ENCODE results near the gene INO80B. TPM values are rescaled to one million over a fixed set of nuclear protein-coding genes. Genes with fewer than 3 reads are reported as not detected.
A peak's percentile ranks its signal among the peaks of the same experiment; 100 is the strongest.

The INO80B gene
- polyA plus RNA-seq, 1 donor (not counting 4 experiments of a cell fraction or from before 2014, with no cell fraction given) = 18.8 TPM

- Histone ChIP-seq H3K9me1 (ENCODE audit: control insufficient read depth, extremely low read depth, insufficient read depth, low read length) (no peaks in the 10 kb centered on the region), H3K27me3 (ENCODE audit: control insufficient read depth, extremely low read depth, insufficient read depth, low read length) (peaks cover 19% of the 10 kb centered on the region), H3K4me1 (ENCODE audit: control insufficient read depth, extremely low read depth, insufficient read depth, low read length) (peaks cover 33% of the 10 kb centered on the region), H3K9me3 (ENCODE audit: control insufficient read depth, low read depth, low read length) (no peaks in the 10 kb centered on the region), H3K4me3 (ENCODE audit: control insufficient read depth in 2 of 3, extremely low read depth in 1 of 3, insufficient read depth in 2 of 3, low read depth in 1 of 3, low read length in 3 of 3) (no peak overlapping the region), H4K20me1 (ENCODE audit: control insufficient read depth, extremely low read depth, insufficient read depth, low read length) (no peaks in the 10 kb centered on the region), H3K36me3 (ENCODE audit: control insufficient read depth in 2 of 2, extremely low read depth in 1 of 2, insufficient read depth in 2 of 2, low read length in 2 of 2) (peaks cover 9 to 10% of the 10 kb centered on the region in 2 experiments), H3K4me2 (ENCODE audit: control insufficient read depth, extremely low read depth, insufficient read depth, low read depth, low read length) (no peak overlapping the region), H3K27ac (ENCODE audit: control insufficient read depth, insufficient read depth, low read length) (no peak overlapping the region), H3K79me2 (ENCODE audit: control insufficient read depth, insufficient read depth, low read length) (peaks cover 16% of the 10 kb centered on the region), H3K9ac (ENCODE audit: control insufficient read depth, extremely low read depth, insufficient read depth, low read length) (no peak overlapping the region), H2AFZ (ENCODE audit: control insufficient read depth, low read length) (no peak overlapping the region)
- no peak for TF ChIP-seq CTCF (optimal IDR thresholded peaks at IDR 0.05 in 1 of 3, IDR thresholded peaks at IDR 0.05 in 1 of 3, conservative IDR thresholded peaks at IDR 0.05 in 1 of 3; ENCODE audit: extremely low read depth in 1 of 3, insufficient read depth in 2 of 3, low read length in 3 of 3)
- TF ChIP-seq EZH2 (IDR thresholded peaks at IDR 0.05; ENCODE audit: low read length) = no peak
- no peak for DNase-seq (ENCODE audit: low read depth, low spot score)
- FAIRE-seq = no peak
- dilution Hi-C loops (cut with MboI; ENCODE audit: extremely low pct_ligation_motif_present, low sequenced_read_pairs) = no loop called here
Measured at GRCh38 chr2:74504591-74504990, 49.7 kb downstream of the INO80B start.

DNA sequence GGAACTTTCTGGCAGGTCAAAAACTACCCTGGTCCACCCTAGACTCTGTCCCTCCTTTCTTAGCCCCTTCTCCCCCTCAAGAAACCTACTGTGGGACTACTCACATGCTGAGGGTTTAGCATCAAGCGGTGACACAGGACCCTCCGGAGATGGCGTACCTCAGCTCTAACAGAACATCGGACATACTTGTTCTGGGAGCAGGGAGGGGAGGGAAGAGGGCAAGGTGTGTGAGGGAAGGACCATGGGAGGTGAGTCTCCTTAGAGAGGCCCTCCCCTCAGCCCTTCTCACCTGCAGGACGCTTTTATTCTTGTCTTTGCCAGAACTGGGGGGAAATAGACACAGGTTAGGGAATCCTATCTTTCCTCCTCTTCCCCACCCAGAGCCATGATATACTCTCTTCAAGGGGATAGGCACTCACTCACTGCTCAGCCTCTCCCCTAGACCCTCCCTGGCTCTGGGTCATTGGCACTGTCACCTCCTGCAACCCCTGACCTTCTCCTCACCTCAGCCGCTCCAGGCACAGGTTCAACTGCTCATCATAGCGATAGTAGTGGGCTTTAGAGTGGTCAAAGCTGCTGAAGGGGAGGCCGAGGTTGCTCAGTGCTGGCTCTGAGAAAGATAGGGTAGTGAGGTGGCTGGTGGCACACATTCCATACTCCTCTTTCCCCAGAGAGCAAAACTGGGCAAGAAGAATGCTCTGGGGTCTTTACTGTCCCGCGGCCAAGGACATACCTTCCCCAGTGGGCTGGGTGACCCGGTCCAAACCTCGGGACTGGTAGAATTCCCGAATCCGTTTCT is 50.8 kb downstream of the INO80B start:
- dilution Hi-C loops (cut with MboI; ENCODE audit: extremely low pct_ligation_motif_present, low sequenced_read_pairs) = no loop called here
- no peak overlapping the region for H3K27ac ChIP-seq (ENCODE audit: control insufficient read depth, insufficient read depth, low read length)
- H2AFZ ChIP-seq (ENCODE audit: control insufficient read depth, low read length) = no peak overlapping the region
- H3K4me3 ChIP-seq (ENCODE audit: control insufficient read depth in 2 of 3, extremely low read depth in 1 of 3, insufficient read depth in 2 of 3, low read depth in 1 of 3, low read length in 3 of 3) = peak overlapping the region; percentile 40 to 86 (median 41)
- H3K36me3 ChIP-seq (ENCODE audit: control insufficient read depth in 2 of 2, extremely low read depth in 1 of 2, insufficient read depth in 2 of 2, low read length in 2 of 2) = peaks cover 9 to 10% of the 10 kb centered on the region in 2 experiments
- no peak overlapping the region for H3K9ac ChIP-seq (ENCODE audit: control insufficient read depth, extremely low read depth, insufficient read depth, low read length)
- H3K9me1 ChIP-seq (ENCODE audit: control insufficient read depth, extremely low read depth, insufficient read depth, low read length) = no peaks in the 10 kb centered on the region
- H3K4me2 ChIP-seq (ENCODE audit: control insufficient read depth, extremely low read depth, insufficient read depth, low read depth, low read length) = peak overlapping the region; percentile 97
- no peaks in the 10 kb centered on the region for H3K9me3 ChIP-seq (ENCODE audit: control insufficient read depth, low read depth, low read length)
- DNase-seq (ENCODE audit: low read depth, low spot score) (no peak), FAIRE-seq (no peak)
- TF ChIP-seq CTCF (optimal IDR thresholded peaks at IDR 0.05 in 1 of 3, IDR thresholded peaks at IDR 0.05 in 1 of 3, conservative IDR thresholded peaks at IDR 0.05 in 1 of 3; ENCODE audit: extremely low read depth in 1 of 3, insufficient read depth in 2 of 3, low read length in 3 of 3) (no peak), EZH2 (IDR thresholded peaks at IDR 0.05; ENCODE audit: low read length) (no peak)
- peaks cover 15% of the 10 kb centered on the region for H3K27me3 ChIP-seq (ENCODE audit: control insufficient read depth, extremely low read depth, insufficient read depth, low read length)
- H3K4me1 ChIP-seq (ENCODE audit: control insufficient read depth, extremely low read depth, insufficient read depth, low read length) = peaks cover 33% of the 10 kb centered on the region
- no peaks in the 10 kb centered on the region for H4K20me1 ChIP-seq (ENCODE audit: control insufficient read depth, extremely low read depth, insufficient read depth, low read length)
- peaks cover 16% of the 10 kb centered on the region for H3K79me2 ChIP-seq (ENCODE audit: control insufficient read depth, insufficient read depth, low read length)

Measured in keratinocyte (primary cell).